Activated B cell treated with CpG ODN at 0.5 μM for 24 hours (primary cell): ENCODE measurements around the gene KLHL29. TPM values are rescaled to one million over a fixed set of nuclear protein-coding genes. Genes with fewer than 3 reads are reported as not detected.

Source experiments
- ATAC-seq: fragments of 200-7000 bp; cut with Tn5 transposase; one replicate; pipeline ENCODE4 v1.10.0; 2021; ENCODE audit warnings: low read depth, mild to moderate bottlenecking, moderate library complexity
- CTCF ChIA-PET: fragments of 350-600 bp; sonication (Branson Sonifier 250); formaldehyde crosslinking; loops from one replicate; lab custom pipeline; 2021; ENCODE audit warnings: antibody characterized with exemption; lab: Charles Lee
- POLR2A ChIA-PET: fragments of 350-600 bp; sonication (Branson Sonifier 250); formaldehyde crosslinking; loops from one replicate; lab custom pipeline; 2021; ENCODE audit warnings: antibody characterized with exemption; lab: Charles Lee
- DNase-seq: peaks from one replicate; pipeline ENCODE4 v3.0.0; 2022
- H3K27ac Mint-ChIP-seq: one replicate; pipeline ENCODE4 v1.8.0; 2020; ENCODE audit warnings: mixed read lengths
- H3K27me3 Mint-ChIP-seq: one replicate; pipeline ENCODE4 v1.8.0; 2021; ENCODE audit warnings: mixed read lengths
- H3K36me3 Mint-ChIP-seq: one replicate; pipeline ENCODE4 v1.8.0; 2021; ENCODE audit warnings: low read depth, mixed read lengths
- H3K4me1 Mint-ChIP-seq: one replicate; pipeline ENCODE4 v1.8.0; 2021; ENCODE audit warnings: mixed read lengths
- H3K4me3 Mint-ChIP-seq: one replicate; pipeline ENCODE4 v1.8.0; 2020; ENCODE audit warnings: mild to moderate bottlenecking, mixed read lengths
- H3K9me3 Mint-ChIP-seq: one replicate; pipeline ENCODE4 v1.8.0; 2020; ENCODE audit warnings: mixed read lengths
- intact Hi-C: fragments of 100-400 bp; cut with micrococcal nuclease; formaldehyde crosslinking; loops from one replicate; pipeline ENCODE4 v1.15.1; 2024
- total RNA-seq: library from RNA; stranded (reverse); gene quantifications from 2 replicates; pipeline ENCODE4 v1.2.3, GENCODE V29; 2022
- TF ChIP-seq, protein P1 (sequence below): fragments of 200-600 bp; IDR thresholded peaks from one replicate; pipeline ENCODE4 v1.8.0; 2022; ENCODE audit warnings: antibody characterized with exemption, mild to moderate bottlenecking

KLHL29 gene
- total RNA-seq, 1 donor from 2014 or later = 2.5 TPM

DNA sequence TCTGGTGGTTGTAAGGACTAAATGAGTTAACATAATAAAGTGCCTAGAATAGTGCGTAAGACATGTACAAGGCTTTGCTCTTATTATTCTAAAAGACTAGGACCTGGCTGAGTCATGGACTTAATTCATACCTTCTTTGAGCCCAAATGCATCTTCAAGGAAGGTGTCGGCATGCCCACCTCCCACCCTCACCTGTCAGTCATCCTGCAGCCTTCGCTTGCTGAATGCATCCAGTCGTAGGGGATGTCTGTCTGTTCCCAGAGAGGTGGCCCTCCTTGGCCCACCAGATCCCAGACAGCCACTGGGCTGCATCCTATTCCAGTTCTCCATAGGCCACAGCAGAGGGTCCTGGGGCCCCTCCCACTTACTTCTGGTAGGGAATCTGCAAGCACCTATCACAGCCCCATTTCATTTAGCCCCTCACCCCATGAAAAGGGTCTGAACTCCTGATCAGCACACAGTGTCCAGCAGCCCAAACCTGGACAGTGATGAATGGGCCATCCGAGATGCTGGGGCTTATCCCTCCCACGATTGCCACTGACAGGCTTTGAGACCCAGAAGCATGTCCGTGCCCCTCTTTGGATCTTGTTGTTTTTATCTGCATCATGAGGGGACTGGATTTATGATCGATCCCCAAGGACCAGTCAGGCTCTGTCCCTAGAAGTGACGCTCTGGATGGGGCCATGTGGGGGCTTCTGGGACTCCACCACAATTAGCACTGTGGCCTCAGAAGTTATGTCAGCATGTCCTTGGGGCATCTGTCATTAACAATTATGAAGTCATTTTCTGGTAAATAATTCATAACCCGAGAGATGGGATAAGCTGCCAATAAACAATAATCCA is 101.1 kb downstream of the KLHL29 start:
- intact Hi-C loops = no loop called here
- CTCF ChIA-PET = no interaction called here
- TF ChIP-seq, protein P1, sequence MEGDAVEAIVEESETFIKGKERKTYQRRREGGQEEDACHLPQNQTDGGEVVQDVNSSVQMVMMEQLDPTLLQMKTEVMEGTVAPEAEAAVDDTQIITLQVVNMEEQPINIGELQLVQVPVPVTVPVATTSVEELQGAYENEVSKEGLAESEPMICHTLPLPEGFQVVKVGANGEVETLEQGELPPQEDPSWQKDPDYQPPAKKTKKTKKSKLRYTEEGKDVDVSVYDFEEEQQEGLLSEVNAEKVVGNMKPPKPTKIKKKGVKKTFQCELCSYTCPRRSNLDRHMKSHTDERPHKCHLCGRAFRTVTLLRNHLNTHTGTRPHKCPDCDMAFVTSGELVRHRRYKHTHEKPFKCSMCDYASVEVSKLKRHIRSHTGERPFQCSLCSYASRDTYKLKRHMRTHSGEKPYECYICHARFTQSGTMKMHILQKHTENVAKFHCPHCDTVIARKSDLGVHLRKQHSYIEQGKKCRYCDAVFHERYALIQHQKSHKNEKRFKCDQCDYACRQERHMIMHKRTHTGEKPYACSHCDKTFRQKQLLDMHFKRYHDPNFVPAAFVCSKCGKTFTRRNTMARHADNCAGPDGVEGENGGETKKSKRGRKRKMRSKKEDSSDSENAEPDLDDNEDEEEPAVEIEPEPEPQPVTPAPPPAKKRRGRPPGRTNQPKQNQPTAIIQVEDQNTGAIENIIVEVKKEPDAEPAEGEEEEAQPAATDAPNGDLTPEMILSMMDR = no peak
- no peak for DNase-seq
- ATAC-seq = no peak
- H3K9me3 Mint-ChIP-seq = no peaks in the 10 kb centered on the region
- POLR2A ChIA-PET = no interaction called here
- no peak overlapping the region for H3K27ac Mint-ChIP-seq
- H3K36me3 Mint-ChIP-seq = no peaks in the 10 kb centered on the region
- no peaks in the 10 kb centered on the region for H3K27me3 Mint-ChIP-seq
- no peak overlapping the region for H3K4me3 Mint-ChIP-seq
- H3K4me1 Mint-ChIP-seq = peaks cover 3% of the 10 kb centered on the region

GRCh38 chr2:23486684-23487075 is 101.7 kb downstream of the KLHL29 start:
- POLR2A ChIA-PET = no interaction called here
- DNase-seq (no peak), ATAC-seq (no peak)
- H3K27ac Mint-ChIP-seq = no peak overlapping the region
- H3K4me1 Mint-ChIP-seq = peaks cover 3% of the 10 kb centered on the region
- TF ChIP-seq, protein P1 = no peak
- H3K27me3 Mint-ChIP-seq = no peaks in the 10 kb centered on the region
- H3K4me3 Mint-ChIP-seq = no peak overlapping the region
- CTCF ChIA-PET = no interaction called here
- intact Hi-C loops = no loop called here
- no peaks in the 10 kb centered on the region for H3K9me3 Mint-ChIP-seq
- no peaks in the 10 kb centered on the region for H3K36me3 Mint-ChIP-seq

DNA sequence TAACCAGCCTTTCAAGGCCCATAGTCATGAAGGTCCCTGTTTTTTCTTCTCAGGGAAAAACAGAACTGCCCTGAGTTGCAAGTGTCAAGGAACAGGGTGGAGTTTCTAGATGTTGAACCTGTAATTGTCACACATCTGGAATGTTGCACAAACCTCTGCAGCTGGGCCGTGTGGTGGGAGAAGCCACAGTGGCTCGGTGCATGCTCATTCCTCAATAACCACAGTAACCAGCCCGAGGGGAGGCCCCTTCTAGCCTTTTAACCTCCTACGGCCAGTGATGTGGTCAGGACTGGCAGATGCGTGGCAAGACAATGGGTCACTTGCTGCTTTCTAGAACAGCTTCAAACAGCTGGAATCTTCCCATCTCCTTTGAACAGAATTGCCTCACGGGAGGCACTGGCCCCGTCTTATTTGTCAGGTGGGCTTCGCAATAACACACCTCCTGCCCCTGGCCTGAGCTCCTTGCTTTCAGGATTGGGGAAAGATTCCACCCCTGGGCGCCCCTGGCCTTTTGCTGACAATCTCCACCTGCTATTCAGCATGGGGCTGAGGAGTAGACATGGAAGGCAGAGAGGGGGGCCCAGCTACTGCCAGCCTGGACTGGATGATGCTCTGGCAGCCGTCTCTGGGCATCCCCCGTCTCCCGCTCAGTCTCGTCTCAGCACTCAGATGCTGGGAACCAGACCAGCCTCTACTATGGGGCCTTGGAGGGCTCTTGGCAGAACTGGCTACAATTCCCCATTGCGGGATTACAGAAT is 102.9 kb downstream of the KLHL29 start:
- Mint-ChIP-seq H3K4me3 (no peak overlapping the region), H3K9me3 (no peaks in the 10 kb centered on the region), H3K36me3 (no peaks in the 10 kb centered on the region), H3K4me1 (peaks cover 3% of the 10 kb centered on the region), H3K27ac (no peak overlapping the region), H3K27me3 (no peaks in the 10 kb centered on the region)
- no peak for ATAC-seq
- TF ChIP-seq, protein P1 = no peak
- ChIA-PET CTCF (no interaction called here), POLR2A (no interaction called here)
- DNase-seq = no peak
- intact Hi-C loops = no loop called here

DNA sequence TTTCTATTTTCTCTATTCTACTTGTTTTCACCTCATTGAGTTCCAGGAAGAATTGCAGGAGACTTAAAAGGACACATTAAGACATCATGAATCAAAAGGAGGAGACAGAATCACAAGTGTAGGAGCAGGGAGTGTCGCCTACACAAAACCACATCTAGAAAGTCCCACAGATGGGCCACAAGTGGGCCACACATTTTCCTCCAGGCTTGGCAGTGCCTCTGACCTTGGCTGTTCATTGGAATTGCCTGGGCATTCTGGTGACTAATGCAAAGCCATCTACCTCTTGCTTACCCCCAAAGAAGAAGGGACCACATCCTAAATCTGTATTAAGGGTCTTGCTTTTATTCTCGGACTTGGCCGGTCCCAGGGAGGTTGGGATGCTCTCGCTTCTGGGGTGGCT is 103.6 kb downstream of the KLHL29 start:
- Mint-ChIP-seq H3K27ac (no peak overlapping the region), H3K9me3 (no peaks in the 10 kb centered on the region), H3K4me3 (no peak overlapping the region), H3K4me1 (peaks cover 3% of the 10 kb centered on the region), H3K36me3 (no peaks in the 10 kb centered on the region), H3K27me3 (no peaks in the 10 kb centered on the region)
- ChIA-PET POLR2A (no interaction called here), CTCF (no interaction called here)
- TF ChIP-seq, protein P1 = no peak
- ATAC-seq (no peak), DNase-seq (no peak)
- intact Hi-C loops = no loop called here
